HG03103 (cell line): Measurements from ENCODE around the gene ASRGL1.

Experiments used
- ATAC-seq: cut with Tn5 transposase; IDR thresholded peaks from one replicate; pipeline ENCODE4 v1.9.1; 2021; ENCODE audit warnings: low read depth; ENCODE audit not compliant: unreplicated experiment

The ASRGL1 gene

DNA sequence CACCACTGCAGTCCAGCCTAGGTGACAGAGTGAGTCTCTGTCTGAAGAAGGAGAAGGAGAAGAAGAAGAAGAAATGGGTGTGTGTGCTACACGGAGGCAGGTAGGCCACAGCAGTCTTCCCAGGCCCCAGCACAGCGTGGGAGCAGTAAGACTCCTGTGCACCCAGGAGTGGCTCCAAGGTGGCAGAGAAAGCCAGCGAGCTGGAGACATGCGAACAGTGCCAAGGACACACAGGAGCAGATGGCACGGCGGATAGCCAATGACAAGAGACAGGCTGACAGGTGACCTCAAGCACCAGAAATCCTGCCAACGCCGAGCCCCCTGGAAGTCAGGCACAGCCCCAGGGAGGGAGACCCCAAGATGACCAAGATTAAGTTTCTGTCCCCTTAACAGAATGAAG is 72.6 kb downstream of the ASRGL1 start:
- no peak for ATAC-seq

DNA sequence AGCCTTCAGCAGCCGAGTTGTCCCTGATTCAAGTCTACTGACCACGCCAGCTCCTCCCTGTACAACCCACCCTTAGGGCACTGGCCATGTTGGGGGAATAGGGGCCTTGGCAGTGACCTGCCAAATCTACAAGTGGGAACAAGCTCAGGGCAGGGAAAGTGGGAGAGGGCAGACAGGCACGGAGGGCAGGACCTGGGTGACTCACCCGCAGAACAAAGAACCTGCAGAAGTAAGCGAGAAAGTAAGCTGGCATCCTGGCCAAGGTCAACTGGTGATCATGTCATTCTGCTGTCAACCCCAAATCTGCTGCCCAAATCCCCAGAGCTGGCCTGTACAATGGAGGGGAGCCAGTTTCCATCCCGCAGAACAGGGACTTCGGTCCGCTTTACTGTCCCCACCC is 73.7 kb downstream of the ASRGL1 start:
- ATAC-seq = no peak

DNA sequence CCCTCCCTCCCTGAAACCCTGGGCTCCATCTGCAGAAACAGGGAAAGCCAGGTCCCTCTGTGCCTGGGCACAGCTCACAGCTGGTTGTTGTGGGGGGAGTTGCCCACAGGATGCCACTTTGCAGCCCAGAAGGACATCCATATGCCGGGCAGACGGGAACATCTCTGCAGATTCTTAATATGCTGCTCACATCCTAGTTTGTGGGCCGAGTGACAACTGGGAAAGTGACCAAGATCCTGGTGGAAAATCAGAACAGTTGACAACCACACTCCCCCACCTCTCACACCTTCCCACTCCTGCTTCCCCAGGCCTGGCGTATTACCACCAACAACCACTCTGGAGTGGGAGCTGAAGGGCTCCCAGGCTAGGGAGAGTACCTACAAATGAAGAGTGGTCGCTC is 74.3 kb downstream of the ASRGL1 start:
- ATAC-seq = no peak

DNA sequence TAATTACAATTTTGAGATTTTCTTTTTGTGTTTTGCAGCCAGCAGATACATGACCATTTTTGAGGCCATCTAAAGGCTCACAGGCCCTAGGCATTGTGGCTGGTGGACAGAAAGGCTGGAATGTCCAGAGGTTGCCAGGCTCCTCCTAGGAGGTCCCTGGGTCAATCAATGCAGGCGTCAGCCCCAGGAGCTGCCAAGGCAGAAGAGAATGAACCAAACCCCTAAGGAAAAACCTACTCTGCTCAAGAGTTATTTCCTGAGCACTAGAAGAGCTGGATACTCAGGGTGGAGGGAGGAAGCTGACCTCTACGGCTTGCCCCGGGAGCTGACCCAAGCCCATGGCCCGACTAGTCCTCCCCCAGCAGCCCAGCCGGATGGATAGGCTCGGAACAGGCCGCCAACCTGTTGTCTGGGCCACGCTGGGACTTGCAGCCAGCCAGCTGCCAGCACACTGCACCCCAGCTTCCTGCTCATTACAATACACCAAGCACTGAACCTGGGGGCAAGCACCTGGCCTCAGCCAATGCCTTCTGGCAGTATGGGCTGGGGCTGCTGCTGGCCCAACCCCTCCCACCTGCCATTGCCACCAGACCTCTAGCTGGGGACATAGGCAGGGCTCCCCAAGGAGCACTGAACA is 75.9 kb downstream of the ASRGL1 start:
- no peak for ATAC-seq

DNA sequence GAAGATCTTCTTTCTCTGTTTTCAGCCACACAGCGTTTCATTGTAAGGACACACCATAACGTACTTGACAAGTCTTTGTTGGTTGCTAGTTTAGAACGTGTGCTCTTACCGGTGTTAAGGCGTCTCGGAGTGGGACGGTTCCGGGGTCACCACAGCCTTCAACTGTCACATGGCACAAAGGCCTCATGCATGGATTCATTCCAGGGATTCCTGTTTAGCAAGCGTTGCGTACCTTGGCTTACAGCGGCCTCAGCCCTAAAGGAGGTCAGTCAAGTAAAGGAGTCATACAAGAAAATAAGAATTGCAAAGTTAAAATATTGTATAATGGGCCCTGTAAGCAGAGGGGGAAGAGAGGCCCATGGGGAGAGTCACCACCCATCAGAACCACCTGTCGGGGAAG is 79.3 kb downstream of the ASRGL1 start:
- no peak for ATAC-seq

DNA sequence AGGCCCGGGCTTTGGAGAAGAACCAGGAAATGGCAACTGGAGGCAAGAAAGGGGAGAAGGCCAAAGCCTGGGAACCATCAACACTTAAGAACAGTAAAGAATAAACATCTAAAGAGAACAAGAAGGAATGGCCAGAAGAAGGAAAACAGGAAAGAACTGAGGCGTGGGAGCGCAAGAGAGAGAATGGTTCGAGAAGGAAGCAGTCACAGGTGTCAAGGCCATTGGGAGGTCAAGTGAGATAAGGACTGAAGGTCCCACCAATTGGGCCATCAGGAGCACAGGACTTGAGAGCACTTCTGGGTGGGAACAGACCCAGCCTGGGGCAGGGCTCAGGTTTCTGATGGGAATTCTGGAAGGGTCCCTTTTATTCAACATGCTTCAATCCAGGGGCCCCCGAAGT is 80.9 kb downstream of the ASRGL1 start:
- no peak for ATAC-seq

DNA sequence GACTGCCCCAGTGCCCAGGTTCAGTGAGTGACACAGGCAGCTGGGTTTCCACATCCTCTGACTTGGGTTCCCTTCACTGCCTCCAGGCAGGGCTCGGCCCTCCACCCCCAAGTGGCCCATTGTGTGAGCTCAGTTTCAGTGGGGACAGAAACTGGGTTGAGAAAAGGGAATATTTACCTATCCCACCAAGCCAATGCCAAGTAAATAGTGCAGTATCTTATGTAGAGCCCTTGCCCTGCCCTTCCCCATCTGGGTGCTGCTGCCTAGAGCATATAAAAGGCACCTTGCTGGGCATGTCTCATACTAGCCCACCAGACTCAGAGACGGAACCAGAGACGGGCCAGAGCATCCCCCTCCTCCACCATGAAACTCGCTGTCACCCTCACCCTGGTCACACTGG is 81.5 kb downstream of the ASRGL1 start, which contains the start of gene SCGB1A1:
Gene SCGB1A1 (plus strand): TSS at position 301 of the 400 bp plus-strand sequence. CDS start 63 bp downstream, at position 364.
- ATAC-seq = no peak

DNA sequence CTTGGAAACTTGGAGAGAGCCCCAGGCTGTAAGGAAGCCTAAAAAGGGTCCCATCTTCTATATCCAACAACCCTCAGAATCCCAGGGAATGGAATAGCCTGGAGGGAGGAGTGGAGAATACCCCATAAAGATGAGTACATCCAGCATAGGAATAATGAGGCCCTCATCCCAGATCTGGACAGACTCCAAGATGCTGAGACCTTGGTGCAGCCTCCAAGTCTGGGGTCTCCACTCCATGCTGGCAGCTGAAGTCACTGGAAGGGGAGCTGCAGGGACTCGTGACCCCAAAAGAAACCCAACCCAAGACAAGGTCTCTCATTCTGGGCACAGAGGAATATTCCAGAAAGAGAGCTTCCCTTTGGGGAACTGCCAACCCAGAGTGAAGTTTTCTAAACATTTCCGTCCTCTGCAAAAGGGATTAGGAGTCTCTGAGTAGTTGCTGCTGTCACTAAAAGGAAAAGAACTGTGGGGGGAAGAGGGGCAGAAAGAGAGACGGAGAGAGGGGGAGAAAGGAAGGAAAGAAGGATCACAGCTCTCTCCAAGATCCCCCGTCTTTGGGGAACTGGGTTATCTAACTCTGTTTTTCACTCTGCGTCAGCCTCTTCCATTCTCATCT is 82.2 kb downstream of the ASRGL1 start:
- no peak for ATAC-seq

DNA sequence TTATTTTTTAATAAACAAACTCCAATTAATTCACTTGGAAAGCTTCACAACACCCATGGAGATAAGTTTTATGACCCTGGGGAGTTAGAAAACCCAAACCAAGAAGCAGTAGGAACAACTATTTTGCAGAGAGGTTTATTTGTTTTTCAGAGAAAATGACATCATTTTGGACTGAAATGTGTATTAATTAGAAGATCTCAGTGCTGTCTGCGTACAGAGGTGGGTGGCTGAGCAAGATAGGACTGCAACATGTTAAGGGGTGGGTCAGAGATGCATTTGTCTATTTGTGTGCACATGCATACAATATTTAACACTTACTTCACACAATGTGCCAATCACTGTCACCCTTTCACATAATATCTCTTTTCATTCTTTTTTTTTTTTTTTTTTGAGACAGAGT is 82.7 kb downstream of the ASRGL1 start:
- no peak for ATAC-seq

DNA sequence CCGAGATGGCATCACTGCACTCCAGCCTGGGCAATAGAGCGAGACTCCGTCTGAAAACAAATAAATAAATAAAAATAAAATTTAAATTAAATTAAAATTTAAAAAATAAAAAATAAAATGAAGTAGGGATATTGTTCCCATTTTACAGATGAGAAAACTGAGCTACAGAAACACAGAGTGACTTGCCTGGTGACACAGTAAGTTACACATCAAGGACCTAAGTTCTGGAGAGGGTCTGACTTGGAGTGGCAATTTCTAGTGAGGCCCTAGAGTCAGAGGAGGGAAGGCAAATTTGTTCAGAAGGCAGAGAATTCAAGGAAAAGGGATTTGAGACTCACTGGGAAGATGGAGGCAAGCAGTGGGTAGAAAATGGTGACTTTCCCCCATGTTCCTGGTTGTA is 83.6 kb downstream of the ASRGL1 start:
- ATAC-seq = no peak

DNA sequence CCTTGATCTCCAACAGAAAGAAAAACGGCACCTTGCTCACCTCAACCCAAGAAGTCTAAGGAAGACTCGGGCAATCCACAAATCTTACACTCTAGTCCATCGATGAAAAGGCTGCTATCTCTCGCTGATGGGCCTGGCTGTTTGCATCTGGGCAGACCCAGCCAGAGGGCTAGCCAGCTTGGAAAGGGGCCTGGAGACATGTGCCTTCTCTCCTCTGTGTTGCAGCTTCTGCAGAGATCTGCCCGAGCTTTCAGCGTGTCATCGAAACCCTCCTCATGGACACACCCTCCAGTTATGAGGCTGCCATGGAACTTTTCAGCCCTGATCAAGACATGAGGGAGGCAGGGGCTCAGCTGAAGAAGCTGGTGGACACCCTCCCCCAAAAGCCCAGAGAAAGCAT is 84.7 kb downstream of the ASRGL1 start:
- ATAC-seq = no peak

DNA sequence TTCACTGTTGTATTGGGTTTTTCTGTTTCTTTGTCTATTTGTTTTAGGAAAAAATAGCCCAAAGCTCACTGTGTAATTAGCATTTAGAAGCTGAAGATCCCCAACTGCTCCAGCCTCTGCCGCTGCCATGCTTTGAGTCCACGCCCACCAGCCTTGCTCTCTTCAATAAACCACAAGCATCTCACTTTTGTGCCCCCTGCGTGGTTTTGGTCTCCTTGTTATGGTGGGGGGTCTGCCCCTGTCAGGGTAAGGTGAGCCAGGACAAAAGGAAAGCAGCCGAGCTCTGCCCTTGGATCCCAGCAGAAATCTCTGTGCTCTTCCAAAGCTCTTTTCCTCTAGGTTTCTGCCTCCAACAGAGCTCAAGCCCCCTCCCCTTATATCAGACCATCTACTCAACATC is 85.8 kb downstream of the ASRGL1 start:
- no peak for ATAC-seq

DNA sequence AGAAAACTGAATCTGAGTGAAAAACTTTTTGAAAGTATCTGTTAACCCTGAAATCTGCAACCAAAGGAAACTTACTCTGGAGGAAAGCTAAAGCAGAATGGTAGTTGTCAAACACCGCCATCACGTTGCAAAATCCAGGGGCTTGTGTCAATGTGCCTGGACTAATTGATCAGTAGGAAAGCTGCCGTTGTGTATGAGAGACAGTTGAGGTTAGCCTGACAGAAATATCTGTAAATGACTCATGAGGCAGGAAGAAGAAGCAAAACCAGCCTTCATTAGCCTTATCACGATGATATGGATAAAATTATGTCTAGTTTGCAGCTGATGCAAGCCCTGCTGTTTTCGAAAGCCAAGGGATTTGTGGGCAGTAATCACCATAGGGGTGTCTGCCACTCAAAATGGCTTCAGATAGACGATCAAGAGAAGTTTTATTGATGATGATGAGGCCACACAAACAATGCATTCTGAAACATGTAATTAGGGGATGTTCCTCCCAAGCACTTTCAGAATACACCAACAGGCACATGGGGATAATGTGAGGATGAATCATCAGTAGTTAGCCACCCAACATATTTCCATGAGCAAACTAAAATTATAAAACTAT is 90.5 kb downstream of the ASRGL1 start:
- no peak for ATAC-seq

DNA sequence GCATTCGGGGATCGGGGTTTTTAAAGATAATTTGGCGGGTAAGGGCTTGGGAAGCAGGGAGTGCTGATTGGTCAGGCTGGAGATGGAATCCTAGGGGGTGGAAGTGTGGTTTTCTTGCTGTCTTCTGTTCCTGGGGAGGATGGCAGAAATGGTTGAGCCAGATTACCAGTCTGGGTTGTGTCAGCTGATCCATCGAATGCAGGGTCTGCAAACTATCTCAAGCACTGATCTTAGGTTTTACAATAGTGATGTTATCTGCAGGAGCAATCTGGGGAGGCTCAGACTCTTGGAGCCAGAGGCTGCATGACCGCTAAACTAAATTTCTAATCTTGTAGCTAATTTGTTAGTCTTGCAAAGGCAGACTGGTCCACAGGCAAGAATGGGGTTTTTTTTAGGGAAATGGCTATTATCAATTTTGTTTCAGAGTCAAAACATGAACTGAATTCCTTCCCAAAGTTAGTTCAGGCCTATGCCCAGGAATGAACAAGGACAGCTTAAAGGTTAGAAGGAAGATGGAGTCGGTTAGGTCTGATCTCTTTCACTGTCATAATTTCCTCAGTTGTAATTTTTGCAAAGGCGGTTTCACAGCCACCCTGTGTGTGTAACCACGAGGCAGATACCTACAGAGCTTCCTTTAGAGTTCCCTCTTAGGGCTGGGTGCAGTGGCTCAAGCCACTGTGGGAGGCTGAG is 91.8 kb downstream of the ASRGL1 start:
- no peak for ATAC-seq

DNA sequence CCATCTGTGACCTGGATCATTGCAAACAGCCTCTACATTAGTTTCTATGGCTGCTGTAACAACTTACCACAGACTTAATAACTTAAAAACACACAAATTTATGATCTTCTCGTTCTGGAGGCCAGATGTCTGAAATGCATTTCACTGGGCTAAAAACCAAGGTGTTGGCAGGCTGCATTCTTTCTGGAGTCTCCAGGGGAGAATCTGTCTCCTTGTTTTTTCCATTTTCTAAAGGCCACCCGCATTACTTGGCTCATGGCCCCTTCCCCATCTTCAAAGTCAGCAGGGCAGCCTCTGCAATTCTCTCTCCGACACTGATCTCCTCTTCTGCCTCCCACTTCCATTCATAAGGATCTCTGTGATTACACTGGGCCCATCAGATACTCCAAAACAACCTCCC is 93.2 kb downstream of the ASRGL1 start:
- ATAC-seq = no peak

DNA sequence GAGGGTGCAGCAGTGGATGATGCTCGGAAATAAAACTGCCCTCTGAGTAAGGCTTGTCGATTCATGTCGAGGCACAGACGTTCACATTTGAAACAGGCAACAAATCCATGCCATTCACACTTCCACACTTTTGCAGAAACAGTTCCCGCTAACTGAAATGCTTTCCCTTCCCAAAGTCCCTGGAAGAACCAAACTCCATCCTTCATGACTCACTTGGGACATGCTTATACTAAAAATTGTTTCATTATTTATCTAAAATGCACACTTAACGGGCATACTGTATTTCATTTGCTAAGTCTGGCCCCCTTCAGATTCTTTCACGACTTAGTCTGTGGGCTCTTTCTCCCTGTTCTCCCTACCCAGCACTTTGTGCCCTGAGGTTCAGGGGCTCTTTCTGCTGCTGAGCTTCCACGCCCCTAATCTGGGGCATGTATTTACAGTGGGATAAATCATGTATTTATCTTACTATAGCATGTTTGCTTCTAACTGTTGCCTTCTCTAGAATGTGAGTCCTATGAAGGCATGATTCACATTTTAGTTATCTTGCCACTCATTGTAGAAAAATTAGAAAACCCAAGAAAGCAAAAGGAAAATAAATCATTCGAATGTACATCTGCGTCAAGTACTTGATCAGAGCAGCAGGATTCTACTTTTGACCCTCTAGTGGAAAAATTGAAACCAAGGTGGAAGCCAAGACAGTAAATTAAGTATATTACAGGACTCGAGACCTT is 94.1 kb downstream of the ASRGL1 start:
- ATAC-seq = no peak

DNA sequence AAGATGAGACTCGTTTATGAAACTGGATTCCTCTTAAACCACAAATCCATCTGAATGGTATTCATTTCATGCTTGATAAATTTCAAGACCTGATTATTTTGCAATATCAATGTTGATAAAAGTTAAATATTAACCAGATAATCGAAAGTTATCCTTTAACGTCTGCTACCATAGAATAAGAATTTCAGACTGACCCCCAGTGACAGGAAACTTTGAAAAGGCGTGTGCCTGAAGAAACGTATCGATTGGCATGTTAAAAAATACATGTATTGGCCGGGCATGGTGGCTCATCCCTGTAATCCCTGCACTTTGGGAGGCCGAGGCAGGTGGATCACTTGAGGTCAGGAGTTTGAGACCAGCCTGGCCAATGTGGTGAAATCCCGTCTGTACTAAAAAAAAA is 95.4 kb downstream of the ASRGL1 start:
- ATAC-seq = no peak

DNA sequence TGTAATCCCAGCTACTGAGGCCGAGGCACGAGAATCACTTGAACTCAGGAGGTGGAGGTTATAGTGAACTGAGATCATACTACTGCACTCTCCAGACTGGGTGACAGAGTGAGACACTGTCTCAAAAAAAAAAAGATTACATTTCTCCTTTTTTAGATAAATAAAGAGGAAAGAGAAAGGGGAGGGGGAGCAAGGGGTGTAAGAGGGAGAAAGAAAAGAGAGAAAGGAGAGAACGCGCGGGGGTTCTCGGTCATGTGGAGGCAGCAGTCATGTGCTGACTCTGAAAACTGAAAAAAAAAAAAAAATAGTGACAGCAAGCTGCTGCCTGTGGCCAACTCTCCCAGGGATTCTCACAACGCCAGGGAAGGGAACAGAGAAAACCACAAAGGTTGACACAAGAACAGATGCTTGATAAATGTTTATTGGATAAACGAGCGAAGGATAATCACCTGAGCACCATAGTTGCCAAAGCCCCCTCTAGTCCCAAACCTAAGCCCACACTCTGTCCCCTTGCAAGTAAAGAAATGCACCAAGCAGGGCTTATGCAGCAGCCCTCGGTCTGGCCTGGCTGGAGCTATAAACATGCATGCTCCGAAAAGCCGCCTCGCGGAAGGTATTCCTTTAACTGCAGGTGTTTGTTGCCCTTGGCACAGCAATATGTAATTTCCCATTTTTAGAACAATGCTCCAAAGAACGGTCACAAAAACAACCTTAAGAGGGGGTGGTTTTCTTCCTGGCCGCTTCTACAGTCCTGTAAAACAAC is 96.1 kb downstream of the ASRGL1 start:
- ATAC-seq = no peak

DNA sequence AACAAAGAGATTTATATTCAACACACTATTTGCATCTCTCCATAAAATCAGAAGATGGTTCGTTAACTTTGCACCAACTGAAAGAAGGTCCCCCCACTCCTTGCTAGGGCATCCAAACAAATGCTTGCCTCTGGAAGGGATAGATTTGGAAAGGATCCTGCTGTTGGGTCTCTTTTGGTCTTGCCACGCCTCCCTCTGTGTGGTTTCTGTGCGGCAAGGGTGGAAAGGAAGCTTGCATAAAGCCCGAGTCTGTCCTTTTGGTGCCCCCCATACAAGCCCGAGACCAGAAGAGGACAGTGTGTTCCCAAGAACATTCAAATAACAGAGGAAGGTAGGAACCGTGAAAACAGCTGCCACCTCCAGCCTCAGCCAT is 96.6 kb downstream of the ASRGL1 start:
- ATAC-seq = no peak
